Adipocyte (in vitro differentiated cells): ENCODE data around the gene PNKD.

ENCODE experiments used
- DNase-seq: peaks from one replicate; pipeline ENCODE4 v3.0.0-alpha.2; 2015; ENCODE audit warnings: low read depth
- H3K27me3 ChIP-seq: replicated peaks from 2 replicates; pipeline ENCODE4 v1.7.0; 2013; ENCODE audit warnings: mild to moderate bottlenecking, low read length, moderate library complexity; ENCODE audit not compliant: control insufficient read depth, insufficient read depth
- H3K36me3 ChIP-seq: 2 replicates; pipeline ENCODE4 v1.7.0; 2013; ENCODE audit warnings: low read length, mild to moderate bottlenecking, moderate library complexity; ENCODE audit not compliant: control insufficient read depth, insufficient read depth, severe bottlenecking
- H3K4me1 ChIP-seq: 2 replicates; pipeline ENCODE4 v1.7.0; 2013; ENCODE audit warnings: mild to moderate bottlenecking, low read length, moderate library complexity; ENCODE audit not compliant: control insufficient read depth, insufficient read depth
- H3K4me3 ChIP-seq: 2 replicates; pipeline ENCODE4 v1.7.0; 2013; ENCODE audit warnings: mild to moderate bottlenecking, low read length, moderate library complexity
- H3K9ac ChIP-seq: 2 replicates; pipeline ENCODE4 v1.7.0; 2013; ENCODE audit warnings: mild to moderate bottlenecking, low read length, moderate library complexity
- H3K9me3 ChIP-seq: 2 replicates; pipeline ENCODE4 v1.7.0; 2013; ENCODE audit warnings: mild to moderate bottlenecking, low read length, moderate library complexity; ENCODE audit not compliant: control insufficient read depth

PNKD gene

GRCh38 chr2:218341381-218341780, 71.1 kb downstream of the PNKD start:
- Histone ChIP-seq H3K9ac (no peak overlapping the region), H3K4me1 (peaks cover 12% of the 10 kb centered on the region), H3K27me3 (peaks cover 3% of the 10 kb centered on the region), H3K36me3 (no peaks in the 10 kb centered on the region), H3K4me3 (no peak overlapping the region), H3K9me3 (no peaks in the 10 kb centered on the region)
- no peak for DNase-seq

DNA sequence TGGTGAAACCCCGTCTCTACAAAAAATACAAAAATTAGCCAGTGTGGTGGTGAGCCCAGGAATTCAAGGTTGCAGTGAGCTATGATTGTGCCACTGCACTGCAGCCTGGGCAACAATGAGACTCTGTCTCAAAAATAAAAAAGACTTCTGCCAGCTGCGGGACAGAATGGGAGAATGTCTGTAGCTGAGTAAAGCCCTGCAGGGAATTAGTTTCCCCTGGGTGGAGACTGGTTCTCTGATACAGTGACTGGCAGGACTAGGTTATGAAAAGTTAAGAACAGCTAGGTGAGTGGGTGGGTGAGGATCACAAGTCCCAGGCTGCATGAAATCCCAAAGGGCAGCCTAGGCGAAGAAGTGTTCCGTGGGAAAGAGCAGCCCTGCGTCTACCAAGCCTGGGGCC, 72.5 kb downstream of the PNKD start:
- no peak overlapping the region for H3K9ac ChIP-seq
- no peaks in the 10 kb centered on the region for H3K36me3 ChIP-seq
- no peaks in the 10 kb centered on the region for H3K9me3 ChIP-seq
- H3K4me1 ChIP-seq, result peaks cover 12% of the 10 kb centered on the region
- no peak for DNase-seq
- peaks cover 3% of the 10 kb centered on the region for H3K27me3 ChIP-seq
- no peak overlapping the region for H3K4me3 ChIP-seq

DNA sequence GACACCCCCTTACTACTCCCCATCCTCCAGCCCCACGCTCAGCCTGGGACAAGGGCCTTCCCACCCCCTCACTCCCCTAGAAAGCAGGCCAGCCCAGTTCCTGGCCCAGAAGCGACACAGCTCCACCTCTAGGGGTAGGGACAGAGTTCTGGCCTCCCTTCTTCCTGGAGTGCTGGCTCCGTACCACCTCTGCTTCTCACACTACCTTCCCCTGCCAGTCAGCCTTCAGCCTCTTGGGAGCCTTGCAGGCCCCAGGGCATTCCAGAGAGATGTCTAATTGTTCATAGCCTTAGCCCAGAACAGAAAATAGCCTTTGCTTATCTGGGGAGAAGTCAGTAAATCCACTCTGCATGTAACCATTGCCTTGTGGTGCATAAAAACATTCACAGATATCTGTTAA, 73.3 kb downstream of the PNKD start:
- Histone ChIP-seq H3K9ac (no peak overlapping the region), H3K4me1 (peaks cover 12% of the 10 kb centered on the region), H3K9me3 (no peaks in the 10 kb centered on the region), H3K36me3 (no peaks in the 10 kb centered on the region), H3K4me3 (no peak overlapping the region), H3K27me3 (peaks cover 3% of the 10 kb centered on the region)
- DNase-seq, result peak; percentile 75

GRCh38 chr2:218344090-218344754, 73.9 kb downstream of the PNKD start:
- H3K27me3 ChIP-seq, result peaks cover 3% of the 10 kb centered on the region
- DNase-seq, result no peak

GRCh38 chr2:218344755-218345417, 74.6 kb downstream of the PNKD start:
- Histone ChIP-seq H3K4me3 (no peak overlapping the region), H3K4me1 (peaks cover 12% of the 10 kb centered on the region), H3K36me3 (no peaks in the 10 kb centered on the region), H3K27me3 (peaks cover 3% of the 10 kb centered on the region), H3K9me3 (no peaks in the 10 kb centered on the region), H3K9ac (no peak overlapping the region)
- DNase-seq, result no peak

More at GRCh38 chr2:218344090-218344754, 73.9 kb downstream of the PNKD start:
- Histone ChIP-seq H3K9me3 (no peaks in the 10 kb centered on the region), H3K9ac (no peak overlapping the region), H3K4me1 (peaks cover 12% of the 10 kb centered on the region), H3K36me3 (no peaks in the 10 kb centered on the region), H3K4me3 (no peak overlapping the region)

DNA sequence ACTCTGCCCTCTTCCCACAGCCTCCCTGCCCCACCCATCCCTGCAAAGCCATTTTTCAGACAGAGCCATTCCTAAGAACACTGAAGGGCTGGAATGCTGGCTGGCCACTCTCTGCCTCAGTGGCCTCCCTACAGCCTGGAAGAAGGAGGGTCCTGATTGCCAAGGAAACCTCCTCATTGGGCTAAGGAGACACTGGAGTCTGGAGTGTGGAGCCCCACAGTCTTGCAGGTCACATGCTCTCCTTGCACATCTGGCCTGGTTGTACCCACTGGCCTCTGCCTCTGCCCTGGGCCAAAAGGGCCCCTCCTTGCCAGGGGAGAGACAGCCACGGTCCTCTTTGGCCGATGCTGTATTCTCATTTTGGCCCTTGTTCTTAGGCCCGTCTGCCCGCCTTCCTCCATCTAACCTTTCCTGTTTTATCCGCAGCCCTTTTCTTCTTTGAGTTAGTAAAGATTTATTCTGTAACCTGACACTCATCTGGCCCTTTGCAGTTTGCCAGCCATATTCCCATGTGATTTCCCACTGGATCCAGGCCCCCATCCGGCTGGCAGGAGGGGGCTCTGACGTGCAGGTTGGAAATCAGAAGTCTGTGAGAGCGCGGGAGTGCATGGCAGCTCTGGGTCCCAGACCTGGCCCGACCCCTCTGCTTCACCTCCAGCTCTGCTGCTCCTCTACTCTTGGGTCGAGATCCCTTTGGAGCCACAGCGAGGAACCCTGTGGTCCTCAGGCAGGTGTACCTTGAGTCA, 75.3 kb downstream of the PNKD start:
- Histone ChIP-seq H3K36me3 (no peaks in the 10 kb centered on the region), H3K9me3 (peaks cover 3% of the 10 kb centered on the region), H3K4me3 (no peak overlapping the region), H3K9ac (no peak overlapping the region), H3K4me1 (peaks cover 12% of the 10 kb centered on the region), H3K27me3 (peaks cover 3% of the 10 kb centered on the region)
- DNase-seq, result no peak

GRCh38 chr2:218347172-218347571, 76.9 kb downstream of the PNKD start:
- Histone ChIP-seq H3K9me3 (peaks cover 16% of the 10 kb centered on the region), H3K4me3 (no peak overlapping the region), H3K36me3 (no peaks in the 10 kb centered on the region), H3K27me3 (no peaks in the 10 kb centered on the region), H3K9ac (no peak overlapping the region), H3K4me1 (peaks cover 12% of the 10 kb centered on the region)
- no peak for DNase-seq

DNA sequence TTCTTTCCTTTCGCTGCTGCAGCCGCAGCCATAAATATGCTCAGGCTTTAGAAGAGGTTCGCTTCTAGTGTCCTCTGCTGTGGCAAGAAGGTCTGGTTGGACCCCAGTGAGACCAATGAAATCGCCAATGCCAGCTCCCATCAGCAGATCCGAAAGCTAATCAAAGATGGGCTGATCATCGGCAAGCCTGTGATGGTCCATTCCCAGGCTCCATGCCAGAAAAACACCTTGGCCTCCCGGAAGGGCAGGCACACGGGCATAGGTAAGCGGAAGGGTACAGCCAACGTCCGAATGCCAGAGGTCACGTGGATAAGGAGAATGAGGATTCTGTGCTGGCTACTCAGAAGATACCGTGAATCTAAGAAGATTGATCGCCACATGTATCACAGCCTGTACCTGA, 83.7 kb downstream of the PNKD start:
- no peak for DNase-seq
- Histone ChIP-seq H3K27me3 (peaks cover 7% of the 10 kb centered on the region), H3K4me1 (no peaks in the 10 kb centered on the region), H3K9me3 (peaks cover 20% of the 10 kb centered on the region), H3K4me3 (no peak overlapping the region), H3K36me3 (no peaks in the 10 kb centered on the region), H3K9ac (no peak overlapping the region)

DNA sequence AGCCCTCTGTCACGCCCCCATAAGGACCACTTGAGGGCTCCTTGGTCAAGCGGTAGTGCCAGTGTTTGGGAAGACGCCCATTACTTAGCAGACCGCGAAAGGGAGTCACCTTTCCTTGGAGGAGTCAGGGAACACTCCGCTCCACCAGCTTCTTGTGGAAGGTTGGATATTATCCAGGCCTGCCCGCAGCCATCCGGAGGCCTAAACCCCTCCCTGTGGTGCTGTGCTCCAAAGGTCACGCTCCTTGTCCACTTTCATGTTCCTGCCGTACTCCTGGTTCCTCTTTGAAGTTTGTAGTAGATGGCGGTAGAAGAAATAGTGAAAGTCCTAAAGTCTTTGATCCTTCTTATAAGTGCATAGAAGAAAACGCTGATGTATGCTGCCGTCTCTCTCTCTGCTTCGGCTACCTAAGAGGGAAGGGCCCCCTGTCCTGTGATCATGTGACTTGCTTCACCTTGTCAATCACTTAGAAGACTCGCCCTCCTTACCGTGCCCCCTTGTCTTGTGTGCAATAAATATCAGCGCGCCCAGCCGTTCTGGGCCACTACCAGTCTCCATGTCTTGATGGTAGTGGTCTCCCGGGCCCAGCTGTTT, 84.6 kb downstream of the PNKD start:
- Histone ChIP-seq H3K4me1 (no peaks in the 10 kb centered on the region), H3K4me3 (no peak overlapping the region), H3K9me3 (peaks cover 20% of the 10 kb centered on the region), H3K27me3 (peaks cover 7% of the 10 kb centered on the region), H3K36me3 (no peaks in the 10 kb centered on the region), H3K9ac (no peak overlapping the region)
- DNase-seq, result no peak

- Histone ChIP-seq H3K4me1 (no peaks in the 10 kb centered on the region), H3K4me3 (no peak overlapping the region), H3K27me3 (peaks cover 7% of the 10 kb centered on the region), H3K9ac (no peak overlapping the region), H3K36me3 (no peaks in the 10 kb centered on the region), H3K9me3 (peaks cover under 1% of the 10 kb centered on the region)
- DNase-seq, result no peak
Measured at GRCh38 chr2:218357236-218358177, 87.2 kb downstream of the PNKD start.
